Right atrium auricular region (tissue), 2 donors: ENCODE results near the gene TSGA10. TPM values are rescaled to one million over a fixed set of nuclear protein-coding genes. Genes with fewer than 3 reads are reported as not detected.

Experiments
- DNase-seq: peaks from one replicate; pipeline ENCODE4 v3.0.0-alpha.2; 2019; ENCODE audit warnings: low spot score
- H3K27ac ChIP-seq, 2 donors: fragments of 200-600 bp; sonication (generic); 1 replicate in 1 of 2; 2 replicates in 1 of 2; pipeline ENCODE4 v1.5.1; 2016 to 2019
- H3K27me3 ChIP-seq, 2 donors: fragments of 200-600 bp; sonication (generic); one replicate each; pipeline versions ENCODE4 v1.5.1 to v1.6.0; 2017 to 2019
- H3K36me3 ChIP-seq: fragments of 200-600 bp; sonication (generic); one replicate; pipeline ENCODE4 v1.5.1; 2016
- H3K4me1 ChIP-seq, 2 donors: fragments of 200-600 bp; sonication (generic); one replicate each; pipeline versions ENCODE4 v1.5.1 to v1.6.0; 2017 to 2019
- H3K4me3 ChIP-seq, 2 donors: fragments of 200-600 bp; sonication (generic); 1 replicate in 1 of 2; 2 replicates in 1 of 2; pipeline ENCODE4 v1.5.1; 2017 to 2019; ENCODE audit warnings: mild to moderate bottlenecking in 1 of 2, moderate library complexity in 1 of 2
- H3K9me3 ChIP-seq, 2 donors: fragments of 200-600 bp; sonication (generic); one replicate each; pipeline ENCODE4 v1.5.1; 2019
- total RNA-seq, 2 donors: library from RNA; depleted of rRNA; stranded (reverse); fragments of >200 nt; gene quantifications; one replicate each; pipeline ENCODE4 v1.1.0, GENCODE V29; 2016
- TF ChIP-seq, protein P1 (sequence below), 2 donors: fragments of 200-600 bp; sonication (generic); IDR thresholded peaks; one replicate each; pipeline ENCODE4 v1.5.1; 2019; ENCODE audit warnings: antibody characterized with exemption in 2 of 2

Gene TSGA10
- total RNA-seq, 2 donors from 2014 or later = 1.5 to 7.0 TPM

DNA sequence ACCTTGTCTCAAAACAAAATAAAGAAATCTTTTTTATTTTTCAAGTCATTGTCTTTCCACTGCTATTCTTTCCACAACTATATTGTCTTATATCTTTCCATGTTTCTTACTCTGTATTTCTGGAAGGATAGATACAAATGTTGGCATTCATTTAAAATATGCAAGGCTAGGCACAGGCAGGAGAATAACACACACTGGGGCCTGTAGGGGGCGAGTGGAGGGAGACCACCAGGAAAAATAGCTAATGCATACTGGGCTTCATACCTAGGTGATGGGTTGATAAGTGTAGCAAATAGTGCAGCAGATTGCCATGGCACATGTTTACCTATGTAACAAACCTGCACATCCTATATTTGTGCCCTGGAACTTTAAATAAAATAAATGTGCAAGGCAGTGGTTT lies 35.8 kb upstream of the TSGA10 start:
- no peaks in the 10 kb centered on the region for H3K9me3 ChIP-seq
- TF ChIP-seq, protein P1, sequence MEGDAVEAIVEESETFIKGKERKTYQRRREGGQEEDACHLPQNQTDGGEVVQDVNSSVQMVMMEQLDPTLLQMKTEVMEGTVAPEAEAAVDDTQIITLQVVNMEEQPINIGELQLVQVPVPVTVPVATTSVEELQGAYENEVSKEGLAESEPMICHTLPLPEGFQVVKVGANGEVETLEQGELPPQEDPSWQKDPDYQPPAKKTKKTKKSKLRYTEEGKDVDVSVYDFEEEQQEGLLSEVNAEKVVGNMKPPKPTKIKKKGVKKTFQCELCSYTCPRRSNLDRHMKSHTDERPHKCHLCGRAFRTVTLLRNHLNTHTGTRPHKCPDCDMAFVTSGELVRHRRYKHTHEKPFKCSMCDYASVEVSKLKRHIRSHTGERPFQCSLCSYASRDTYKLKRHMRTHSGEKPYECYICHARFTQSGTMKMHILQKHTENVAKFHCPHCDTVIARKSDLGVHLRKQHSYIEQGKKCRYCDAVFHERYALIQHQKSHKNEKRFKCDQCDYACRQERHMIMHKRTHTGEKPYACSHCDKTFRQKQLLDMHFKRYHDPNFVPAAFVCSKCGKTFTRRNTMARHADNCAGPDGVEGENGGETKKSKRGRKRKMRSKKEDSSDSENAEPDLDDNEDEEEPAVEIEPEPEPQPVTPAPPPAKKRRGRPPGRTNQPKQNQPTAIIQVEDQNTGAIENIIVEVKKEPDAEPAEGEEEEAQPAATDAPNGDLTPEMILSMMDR (IDR thresholded peaks at IDR 0.05) = no peak
- DNase-seq = no peak
- H3K36me3 ChIP-seq = peaks cover 35% of the 10 kb centered on the region
- H3K4me1 ChIP-seq = no peaks in the 10 kb centered on the region
- no peak overlapping the region for H3K4me3 ChIP-seq
- H3K27ac ChIP-seq = no peak overlapping the region
- no peaks in the 10 kb centered on the region for H3K27me3 ChIP-seq

DNA sequence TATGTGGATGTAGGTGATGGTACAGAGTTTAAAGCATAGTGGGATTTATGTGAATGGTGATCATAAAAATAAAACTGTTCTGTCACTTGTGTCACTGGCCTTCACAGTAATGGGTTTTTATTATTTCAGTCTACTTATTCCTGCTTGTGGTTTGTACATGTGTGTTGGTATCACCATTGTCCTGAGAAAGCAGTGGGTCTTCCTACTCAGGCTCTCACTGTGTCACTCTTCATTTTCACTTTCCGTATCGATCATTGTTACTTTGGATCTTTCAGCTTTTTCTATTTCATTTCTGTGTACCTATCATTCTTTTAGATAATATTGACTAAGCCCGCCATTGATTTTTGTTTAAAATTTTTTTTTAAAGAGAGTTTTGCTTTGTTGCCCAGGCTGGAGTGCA lies 33.6 kb upstream of the TSGA10 start:
- Histone ChIP-seq H3K27ac (no peak overlapping the region), H3K4me3 (no peak overlapping the region), H3K27me3 (no peaks in the 10 kb centered on the region), H3K4me1 (peaks cover 0 to 2% of the 10 kb centered on the region in 2 donors), H3K9me3 (no peaks in the 10 kb centered on the region), H3K36me3 (peaks cover 23% of the 10 kb centered on the region)
- no peak for DNase-seq
- TF ChIP-seq, protein P1 (IDR thresholded peaks at IDR 0.05) = no peak

DNA sequence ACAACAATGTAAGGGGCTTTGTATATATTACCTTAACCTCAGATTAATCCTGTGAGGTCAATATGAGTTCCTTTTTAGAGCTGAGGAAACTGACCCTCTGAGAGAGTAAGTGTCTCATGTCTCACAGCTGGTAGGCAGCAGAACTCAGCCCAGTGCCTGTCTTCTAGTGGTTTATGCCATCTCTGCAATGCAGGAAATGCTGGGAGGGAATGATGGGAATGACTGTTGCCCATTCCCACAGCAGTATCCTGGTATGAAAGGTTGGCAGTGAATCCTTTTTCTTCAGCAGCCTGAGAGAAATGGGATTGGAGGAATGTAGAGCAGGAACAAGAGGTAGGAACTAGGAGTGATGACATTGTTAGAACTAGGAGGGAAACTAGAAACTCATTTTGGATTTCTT lies 32.3 kb upstream of the TSGA10 start:
- no peak overlapping the region for H3K4me3 ChIP-seq
- H3K4me1 ChIP-seq = peaks cover 0 to 13% of the 10 kb centered on the region in 2 donors
- H3K27me3 ChIP-seq = no peaks in the 10 kb centered on the region
- H3K27ac ChIP-seq = no peak overlapping the region
- H3K36me3 ChIP-seq = peaks cover 13% of the 10 kb centered on the region
- TF ChIP-seq, protein P1 (IDR thresholded peaks at IDR 0.05) = no peak
- no peaks in the 10 kb centered on the region for H3K9me3 ChIP-seq
- no peak for DNase-seq

DNA sequence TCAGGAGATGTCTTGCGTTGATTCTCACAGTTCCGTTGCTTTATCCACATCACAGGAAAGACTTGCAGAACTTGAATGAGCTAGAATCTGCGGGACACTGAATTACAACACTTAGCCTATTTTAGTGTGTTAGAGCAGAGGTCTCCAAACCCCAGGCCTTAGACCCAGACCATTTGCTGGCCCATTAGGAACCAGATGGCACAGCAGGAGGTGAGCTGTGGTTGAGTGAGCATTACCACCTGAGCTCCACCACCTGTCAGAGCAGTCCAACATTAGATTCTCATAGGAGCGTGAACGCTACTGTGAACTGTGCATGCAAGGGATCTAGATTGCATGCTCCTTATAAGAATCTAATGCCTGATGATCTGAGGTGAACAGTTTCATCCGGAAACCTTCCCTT lies 30.1 kb upstream of the TSGA10 start:
- TF ChIP-seq, protein P1 (IDR thresholded peaks at IDR 0.05) = no peak
- H3K36me3 ChIP-seq = peaks cover 5% of the 10 kb centered on the region
- H3K27me3 ChIP-seq = no peaks in the 10 kb centered on the region
- H3K4me1 ChIP-seq = peaks cover 0 to 26% of the 10 kb centered on the region in 2 donors
- DNase-seq = no peak
- H3K27ac ChIP-seq = no peak overlapping the region
- no peaks in the 10 kb centered on the region for H3K9me3 ChIP-seq
- no peak overlapping the region for H3K4me3 ChIP-seq

DNA sequence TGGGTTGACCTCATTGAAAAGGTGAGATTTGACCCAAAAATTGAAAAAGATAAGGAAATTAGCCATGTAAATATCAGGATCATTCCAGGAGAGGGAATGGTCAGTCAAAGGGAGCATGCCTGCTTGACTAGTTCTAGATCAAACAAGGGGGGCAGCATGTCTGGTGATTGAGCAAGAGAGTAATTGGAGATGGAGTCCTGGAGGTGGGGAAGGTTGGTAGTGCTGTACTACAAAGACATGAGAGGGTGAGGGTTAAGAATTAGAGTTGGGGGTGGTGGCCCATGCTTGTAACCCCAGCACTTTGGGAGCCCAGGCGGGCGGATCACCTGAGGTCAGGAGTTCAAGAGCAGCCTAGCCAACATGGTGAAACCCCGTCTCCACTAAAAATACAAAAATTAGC lies 28.3 kb upstream of the TSGA10 start:
- Histone ChIP-seq H3K4me1 (peaks cover 0 to 37% of the 10 kb centered on the region in 2 donors), H3K9me3 (no peaks in the 10 kb centered on the region), H3K27me3 (no peaks in the 10 kb centered on the region), H3K27ac (no peak overlapping the region), H3K36me3 (no peaks in the 10 kb centered on the region), H3K4me3 (no peak overlapping the region)
- TF ChIP-seq, protein P1 (IDR thresholded peaks at IDR 0.05) = no peak
- DNase-seq = no peak

GRCh38 chr2:99181624-99182000 lies 26.9 kb upstream of the TSGA10 start:
- TF ChIP-seq, protein P1 (IDR thresholded peaks at IDR 0.05) = no peak
- H3K4me1 ChIP-seq = peaks cover 0 to 37% of the 10 kb centered on the region in 2 donors
- peak overlapping the region; percentile 74 to 77 for H3K27ac ChIP-seq
- peak overlapping the region; percentile 76 to 88 for H3K4me3 ChIP-seq
- no peaks in the 10 kb centered on the region for H3K27me3 ChIP-seq
- DNase-seq = no peak
- H3K36me3 ChIP-seq = no peaks in the 10 kb centered on the region
- H3K9me3 ChIP-seq = no peaks in the 10 kb centered on the region
